GM10248 (cell line): ENCODE data around the gene LARP4.

ENCODE experiments used
- CTCF ChIA-PET: fragments of 300-600 bp; sonication (Branson Sonifier 250); formaldehyde crosslinking; extraction: SDS; loops from one replicate; lab custom pipeline; 2021; ENCODE audit warnings: antibody characterized with exemption; lab: Yijun Ruan, JAX
- POLR2A ChIA-PET: fragments of 350-650 bp; sonication (Branson Sonifier 250); formaldehyde crosslinking; extraction: SDS; loops from one replicate; lab custom pipeline; 2020; ENCODE audit warnings: antibody characterized with exemption; lab: Yijun Ruan, JAX
- DNase-seq: peaks from one replicate; pipeline ENCODE4 v3.0.0; 2012; ENCODE audit errors: extremely low spot score
- CTCF ChIP-seq: IDR thresholded peaks from 2 replicates; pipeline ENCODE4 v1.5.1; 2012; ENCODE audit warnings: mild to moderate bottlenecking, low read depth; ENCODE audit errors: extremely low read depth, missing control alignments, control extremely low read depth

LARP4 gene

DNA sequence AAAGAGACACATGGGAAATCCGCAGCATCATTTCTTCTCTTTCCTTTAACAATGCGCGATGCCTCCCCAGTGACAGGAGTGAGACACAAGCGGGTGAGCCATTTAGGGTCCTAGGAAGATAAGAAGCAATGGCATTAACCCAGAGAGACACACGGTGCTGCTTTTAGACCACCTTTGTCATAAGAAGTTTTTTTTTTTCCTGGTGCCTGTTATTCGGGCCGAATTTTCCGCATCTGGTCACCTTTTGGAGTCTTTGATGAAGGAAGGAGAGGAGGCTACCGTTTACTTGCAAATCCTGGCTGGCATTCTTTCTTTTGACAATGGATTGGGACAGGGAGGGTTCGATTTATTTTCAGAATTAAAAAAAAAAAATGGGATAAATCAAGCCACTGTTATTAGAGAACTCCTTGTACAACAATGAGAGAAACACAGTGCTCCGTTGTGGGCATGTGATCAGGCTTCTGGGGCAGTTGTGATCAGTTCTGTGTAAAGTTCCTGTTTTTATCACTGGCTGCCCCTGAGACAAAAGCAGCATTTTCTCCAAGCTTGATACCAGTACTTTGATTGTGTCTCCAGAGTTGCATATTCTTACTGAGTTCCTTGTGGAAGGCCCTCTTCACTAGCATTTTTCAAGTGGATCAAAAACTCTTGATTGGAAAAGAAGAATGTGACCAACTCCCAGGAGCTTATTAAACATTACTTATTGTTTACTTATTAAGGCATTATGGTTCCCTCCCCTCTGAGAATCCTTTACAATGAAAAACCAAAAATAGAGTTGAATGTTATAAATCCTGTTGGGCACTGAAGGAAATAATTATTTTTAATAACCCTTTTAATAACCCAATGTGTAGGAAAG lies 105.2 kb downstream of the LARP4 start:
- ChIA-PET POLR2A (interaction anchor here (0.6 kb wide), 1 partner anchor 258 kb away, joined by 3 read pairs; no protein-coding TSS in a partner anchor), CTCF (interaction anchor here (0.7 to 7.7 kb wide), 26 partner anchors 8 to 395 kb away, joined by 3 to 75 read pairs (median 6); partner anchors contain the start of gene ATF1)
- no peak for TF ChIP-seq CTCF
- no peak for DNase-seq

GRCh38 chr12:50506753-50507473 lies 106.2 kb downstream of the LARP4 start:
- TF ChIP-seq CTCF: no peak
- no peak for DNase-seq
- CTCF ChIA-PET: interaction anchor here (1.1 to 7.7 kb wide), 8 partner anchors 12 to 834 kb away, joined by 3 to 75 read pairs (median 6); partner anchors contain the start of gene ATF1
- POLR2A ChIA-PET: interaction anchor here (0.6 kb wide), 2 partner anchors 257 to 283 kb away, joined by 3 to 5 read pairs; no protein-coding TSS in a partner anchor

DNA sequence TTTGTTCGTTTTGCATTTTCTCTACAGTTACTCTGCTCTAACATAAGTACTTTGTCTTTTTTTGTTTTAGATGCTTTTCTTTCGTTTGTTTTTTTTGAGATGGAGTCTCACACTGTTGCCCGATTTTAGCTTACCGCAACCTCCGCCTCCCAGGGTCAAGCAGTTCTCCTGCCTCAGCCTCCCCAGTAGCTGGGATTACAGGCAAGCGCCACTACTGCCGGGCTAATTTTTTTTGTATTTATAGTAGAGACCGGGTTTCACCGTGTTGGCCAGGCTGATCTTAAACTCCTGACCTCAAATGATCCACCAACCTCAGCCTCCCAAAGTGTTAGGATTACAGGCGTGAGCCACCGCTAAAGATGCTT lies 106.8 kb downstream of the LARP4 start:
- ChIA-PET POLR2A (no interaction called here), CTCF (interaction anchor here (1.1 to 7.7 kb wide), 7 partner anchors 12 to 834 kb away, joined by 3 to 75 read pairs (median 6); partner anchors contain the start of gene ATF1)
- DNase-seq: no peak
- no peak for TF ChIP-seq CTCF

GRCh38 chr12:50507930-50508329 lies 107.2 kb downstream of the LARP4 start:
- CTCF ChIA-PET: interaction anchor here (1.6 to 7.7 kb wide), 6 partner anchors 11 to 833 kb away, joined by 3 to 75 read pairs (median 7); partner anchors contain the start of gene ATF1
- TF ChIP-seq CTCF: no peak
- POLR2A ChIA-PET: interaction anchor here (0.7 kb wide), 2 partner anchors 130 to 409 kb away, joined by 3 to 4 read pairs; no protein-coding TSS in a partner anchor
- no peak for DNase-seq

DNA sequence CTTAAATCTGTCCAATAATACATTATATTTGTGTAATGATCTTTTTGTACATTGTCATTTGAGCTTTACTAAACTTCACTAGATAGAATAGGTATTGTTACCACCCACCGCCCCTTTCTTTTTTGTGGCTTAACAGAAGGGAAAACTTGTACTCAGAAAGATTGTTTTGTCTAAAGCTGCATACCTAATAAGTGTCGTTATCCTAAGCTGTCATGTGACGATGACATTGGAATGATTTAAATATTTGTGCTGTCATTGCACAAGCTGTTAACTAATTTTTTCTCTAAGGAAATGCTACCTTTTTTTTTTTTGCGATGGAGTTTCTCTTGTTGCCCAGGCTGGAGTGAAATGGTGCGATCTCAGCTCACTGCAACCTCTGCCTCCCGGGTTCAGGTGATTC lies 107.7 kb downstream of the LARP4 start:
- TF ChIP-seq CTCF: no peak
- CTCF ChIA-PET: interaction anchor here (1.0 to 7.7 kb wide), 7 partner anchors 11 to 833 kb away, joined by 3 to 75 read pairs (median 6); partner anchors contain the start of gene ATF1
- DNase-seq: no peak
- POLR2A ChIA-PET: interaction anchor here (0.7 to 1.1 kb wide), 3 partner anchors 130 to 576 kb away, joined by 3 to 4 read pairs (median 3); no protein-coding TSS in a partner anchor
